Peyer's patch (tissue), 4 donors: ENCODE results near the gene LMO7.

Experiments
- CTCF ChIP-seq, 6 experiments: fragments of 450-650 bp in 4 of 6; fragments of 200-600 bp in 2 of 6; sonication (generic) in 1 of 6; IDR thresholded peaks; one replicate each; pipeline ENCODE4 v1.5.1; 2017 to 2019; ENCODE audit warnings: antibody characterized with exemption in 6 of 6, mild to moderate bottlenecking in 3 of 6, moderate library complexity in 1 of 6
- POLR2A ChIP-seq, 2 donors: fragments of 450-650 bp; IDR thresholded peaks; one replicate each; pipeline ENCODE4 v1.5.1; 2017; ENCODE audit warnings: antibody characterized with exemption in 2 of 2, mild to moderate bottlenecking in 2 of 2, moderate library complexity in 2 of 2

GRCh38 chr13:75639454-75639853 lies 3.3 kb downstream of the LMO7 start:
- TF ChIP-seq POLR2A (IDR thresholded peaks at IDR 0.05): no peak
- no peak for TF ChIP-seq CTCF (IDR thresholded peaks at IDR 0.05)
